GM19455 (cell line): ENCODE data around the gene SYK.
"Not testable (repeated sequence)": the region's sequence is repeated elsewhere in the genome, so short reads cannot be mapped to it uniquely, and the experiment has no call there.

Experiments
- ATAC-seq: cut with Tn5 transposase; IDR thresholded peaks from one replicate; pipeline ENCODE4 v1.9.1; 2021; ENCODE audit not compliant: unreplicated experiment

Gene SYK

GRCh38 chr9:90801241-90801972, at the start of gene SYK:
SYK (plus strand) TSS chr9:90801819; CDS start chr9:90843899, 42,080 bp downstream.
- peak; percentile 36 for ATAC-seq

- not testable (repeated sequence) for ATAC-seq
These were observed 45.9 kb upstream of the SYK start for GRCh38 chr9:90755514-90756371.

GRCh38 chr9:90760577-90760976, 41.0 kb upstream of the SYK start:
- not testable (repeated sequence) for ATAC-seq

GRCh38 chr9:90766731-90767130, 34.9 kb upstream of the SYK start:
- no peak for ATAC-seq

GRCh38 chr9:90767523-90768100, 34.0 kb upstream of the SYK start:
- ATAC-seq, result no peak

- ATAC-seq, result no peak
These were observed 31.4 kb upstream of the SYK start for GRCh38 chr9:90770182-90770738.

- ATAC-seq, result no peak
These were observed 30.7 kb upstream of the SYK start for GRCh38 chr9:90770927-90771326.

- ATAC-seq, result no peak
These were observed 29.2 kb upstream of the SYK start for GRCh38 chr9:90772386-90772785.

GRCh38 chr9:90773617-90774016, 28.0 kb upstream of the SYK start:
- no peak for ATAC-seq

GRCh38 chr9:90774071-90774470, 27.5 kb upstream of the SYK start:
- no peak for ATAC-seq

- peak; percentile 91 for ATAC-seq
These were observed 26.9 kb upstream of the SYK start for GRCh38 chr9:90774682-90775081.

GRCh38 chr9:90775657-90776056, 26.0 kb upstream of the SYK start:
- no peak for ATAC-seq

GRCh38 chr9:90778746-90779145, 22.9 kb upstream of the SYK start:
- no peak for ATAC-seq

- ATAC-seq, result no peak
These were observed 18.1 kb upstream of the SYK start for GRCh38 chr9:90783552-90783951.

- no peak for ATAC-seq
These were observed 17.7 kb upstream of the SYK start for GRCh38 chr9:90783964-90784363.

- ATAC-seq, result no peak
These were observed 13.7 kb upstream of the SYK start for GRCh38 chr9:90787771-90788460.

- not testable (repeated sequence) for ATAC-seq
These were observed 13.1 kb upstream of the SYK start for GRCh38 chr9:90788527-90788926.

GRCh38 chr9:90789408-90789807, 12.2 kb upstream of the SYK start:
- no peak for ATAC-seq

GRCh38 chr9:90789862-90790261, 11.8 kb upstream of the SYK start:
- ATAC-seq, result no peak

GRCh38 chr9:90793024-90793423, 8.6 kb upstream of the SYK start:
- ATAC-seq, result not testable (repeated sequence)

- no peak for ATAC-seq
These were observed 7.9 kb upstream of the SYK start for GRCh38 chr9:90793729-90794128.
